NT2/D1 (cell line): ENCODE results near the gene TTLL8.

Source experiments
- YY1 ChIP-seq: IDR thresholded peaks from 2 replicates; pipeline ENCODE4 v1.6.1; 2011; ENCODE audit not compliant: insufficient read length, insufficient read depth
- ZNF274 ChIP-seq: IDR thresholded peaks from 2 replicates; pipeline ENCODE4 v1.6.1; 2011; ENCODE audit warnings: mild to moderate bottlenecking, low read depth, low read length

GRCh38 chr22:50022171-50022819 lies 35.8 kb downstream of the TTLL8 start:
- no peak for TF ChIP-seq ZNF274
- TF ChIP-seq YY1 = no peak
